ENCODE measurements around the gene ZFHX2. TPM values are rescaled to one million over a fixed set of nuclear protein-coding genes. Genes with fewer than 3 reads are reported as not detected.

ZFHX2 gene
- polyA plus RNA-seq, 1 of the 3 experiments (the other 2 are of a cell fraction) = 0.77 TPM

DNA sequence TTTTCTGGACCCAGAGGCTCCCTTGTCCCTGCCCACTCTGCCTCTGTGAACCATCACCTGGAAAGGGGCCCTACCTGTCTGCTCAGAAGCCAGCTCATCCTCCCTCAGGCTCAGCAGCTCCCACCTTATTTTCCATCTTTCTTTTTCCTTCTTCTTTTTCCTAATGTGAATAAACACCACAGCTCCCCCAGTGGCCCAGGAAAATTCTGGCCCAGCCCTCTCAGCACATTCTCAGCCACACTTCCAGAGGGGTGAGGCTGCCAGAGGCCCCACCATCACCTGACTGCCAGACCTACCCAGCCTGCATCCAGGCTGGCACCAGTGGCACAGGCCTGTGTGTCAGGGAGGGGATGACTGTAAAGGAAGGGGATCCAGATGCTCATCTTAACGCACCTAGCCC, 23.0 kb downstream of the ZFHX2 start:
- Histone ChIP-seq H3K4me1 (ENCODE audit: control insufficient read depth in 1 of 2, insufficient read depth in 2 of 2, low read depth in 1 of 2, low read length in 1 of 2) (peaks cover 0 to 4% of the 10 kb centered on the region in 2 experiments; a peak in 1 of 4 replicates), H3K9ac (no peak overlapping the region), H3K79me2 (ENCODE audit: insufficient read depth) (no peaks in the 10 kb centered on the region), H3K9me3 (no peaks in the 10 kb centered on the region), H3K27me3 (ENCODE audit: insufficient read depth) (no peaks in the 10 kb centered on the region), H3K27ac (ENCODE audit: low read depth in 2 of 2, low read length in 1 of 2) (no peak overlapping the region; a peak in 1 of 4 replicates), H3F3A (replicated peaks; ENCODE audit: insufficient read depth) (no peaks in the 10 kb centered on the region), H2AFZ (ENCODE audit: low read depth) (no peak overlapping the region), H3K9me2 (no peaks in the 10 kb centered on the region), H3K36me3 (replicated peaks in 1 of 2; ENCODE audit: control insufficient read depth in 1 of 2, insufficient read depth in 2 of 2, low read length in 1 of 2) (peaks cover 0 to 19% of the 10 kb centered on the region in 2 experiments), H3K4me3 (ENCODE audit: low read depth in 2 of 2, low read length in 1 of 2) (no peak overlapping the region), H4K20me1 (ENCODE audit: insufficient read depth) (no peaks in the 10 kb centered on the region), H3K4me2 (no peak overlapping the region)
- POLR2A ChIA-PET = interaction anchor here (1.8 kb wide), 1 partner anchor 10 kb away, joined by 5 read pairs; no protein-coding TSS in a partner anchor
- CTCF ChIA-PET = interaction anchor here (0.7 to 11.4 kb wide), 9 partner anchors 8 to 48 kb away, joined by 3 to 142 read pairs (median 7); partner anchors contain the start of gene ZFHX2
- 56% methylated on average over 1 of the region's 1 CpG for WGBS (ENCODE audit: low lambda C conversion rate)
- TF ChIP-seq CTCF (IDR thresholded peaks at IDR 0.05) = peak; percentile 33; the same call in 1 of the 2 replicates
- TF ChIP-seq, protein P1, sequence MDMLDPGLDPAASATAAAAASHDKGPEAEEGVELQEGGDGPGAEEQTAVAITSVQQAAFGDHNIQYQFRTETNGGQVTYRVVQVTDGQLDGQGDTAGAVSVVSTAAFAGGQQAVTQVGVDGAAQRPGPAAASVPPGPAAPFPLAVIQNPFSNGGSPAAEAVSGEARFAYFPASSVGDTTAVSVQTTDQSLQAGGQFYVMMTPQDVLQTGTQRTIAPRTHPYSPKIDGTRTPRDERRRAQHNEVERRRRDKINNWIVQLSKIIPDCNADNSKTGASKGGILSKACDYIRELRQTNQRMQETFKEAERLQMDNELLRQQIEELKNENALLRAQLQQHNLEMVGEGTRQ (IDR thresholded peaks at IDR 0.05; ENCODE audit: borderline replicate concordance, low read depth, low read length) = no peak
- DNase-seq = peak; percentile 59

DNA sequence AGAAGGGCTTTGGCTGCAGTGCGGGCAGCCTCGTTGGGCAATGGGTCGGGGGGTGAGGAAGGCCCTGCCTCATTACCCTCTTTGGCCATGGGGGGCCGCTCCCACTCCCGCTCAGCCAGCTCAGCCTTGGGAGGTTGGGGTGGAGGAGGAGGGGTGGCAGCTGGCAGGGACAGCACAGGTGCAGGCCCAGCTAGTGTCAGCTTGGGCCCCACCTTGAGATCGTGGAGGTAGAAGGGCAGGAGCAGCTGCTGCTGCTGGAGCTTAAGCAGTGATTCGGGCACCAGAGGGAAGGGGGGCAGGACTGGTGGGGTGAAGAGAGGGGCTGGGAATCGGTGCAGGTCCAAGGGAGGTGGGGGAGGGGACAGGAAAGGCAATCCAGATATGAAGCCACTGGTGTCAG, 26.0 kb downstream of the ZFHX2 start:
- no peak for TF ChIP-seq CHD2 (IDR thresholded peaks at IDR 0.05; ENCODE audit: low read length, partially characterized antibody)
- TF ChIP-seq FOSL2 (IDR thresholded peaks at IDR 0.05; ENCODE audit: borderline replicate concordance, low read depth) = no peak
- Histone ChIP-seq H3K4me2 (no peak overlapping the region), H3K4me3 (ENCODE audit: low read depth in 2 of 2, low read length in 1 of 2) (no peak overlapping the region), H3K9me3 (no peaks in the 10 kb centered on the region), H3K36me3 (replicated peaks in 1 of 2; ENCODE audit: control insufficient read depth in 1 of 2, insufficient read depth in 2 of 2, low read length in 1 of 2) (peaks cover 0 to 8% of the 10 kb centered on the region in 2 experiments), H4K20me1 (ENCODE audit: insufficient read depth) (no peaks in the 10 kb centered on the region), H3K9ac (no peak overlapping the region), H2AFZ (ENCODE audit: low read depth) (no peak overlapping the region), H3F3A (replicated peaks; ENCODE audit: insufficient read depth) (no peaks in the 10 kb centered on the region), H3K9me2 (no peaks in the 10 kb centered on the region), H3K27me3 (ENCODE audit: insufficient read depth) (no peaks in the 10 kb centered on the region), H3K4me1 (ENCODE audit: control insufficient read depth in 1 of 2, insufficient read depth in 2 of 2, low read depth in 1 of 2, low read length in 1 of 2) (peaks cover 0 to 4% of the 10 kb centered on the region in 2 experiments; a peak in 1 of 4 replicates), H3K27ac (ENCODE audit: low read depth in 2 of 2, low read length in 1 of 2) (no peak overlapping the region), H3K79me2 (ENCODE audit: insufficient read depth) (no peaks in the 10 kb centered on the region)
- CTCF ChIA-PET = interaction anchor here (0.8 to 11.4 kb wide), 5 partner anchors 12 to 47 kb away, joined by 3 to 74 read pairs (median 5); no protein-coding TSS in a partner anchor
- no peak for DNase-seq
- POLR2A ChIA-PET = no interaction called here
- 58% methylated on average over 3 of the region's 8 CpGs for WGBS (ENCODE audit: low lambda C conversion rate)

DNA sequence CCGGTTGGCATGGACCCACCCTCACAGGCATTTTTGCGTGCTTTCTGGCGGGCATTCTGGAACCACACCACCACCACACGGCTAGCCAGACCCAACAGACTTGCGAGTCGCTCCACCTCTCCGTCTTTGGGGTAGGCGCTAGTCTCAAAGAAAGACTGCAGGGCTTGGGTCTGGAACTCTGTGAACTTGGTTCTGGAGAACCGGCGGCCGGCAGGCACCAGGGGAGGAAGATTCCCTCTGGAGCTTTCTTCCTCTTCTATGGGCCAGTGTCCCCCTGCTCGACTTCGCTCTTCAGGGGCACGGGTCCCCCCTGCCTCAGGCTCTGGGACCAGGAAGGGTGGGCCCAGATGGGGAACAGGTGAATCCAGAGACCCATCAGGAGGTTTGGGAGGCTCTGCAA, 26.6 kb downstream of the ZFHX2 start:
- H4K20me1 ChIP-seq (ENCODE audit: insufficient read depth) = no peaks in the 10 kb centered on the region
- no peaks in the 10 kb centered on the region for H3K9me2 ChIP-seq
- H3K4me3 ChIP-seq (ENCODE audit: low read depth in 2 of 2, low read length in 1 of 2) = no peak overlapping the region
- peaks cover 0 to 8% of the 10 kb centered on the region in 2 experiments for H3K36me3 ChIP-seq (replicated peaks in 1 of 2; ENCODE audit: control insufficient read depth in 1 of 2, insufficient read depth in 2 of 2, low read length in 1 of 2)
- no peaks in the 10 kb centered on the region for H3F3A ChIP-seq (replicated peaks; ENCODE audit: insufficient read depth)
- no peaks in the 10 kb centered on the region for H3K79me2 ChIP-seq (ENCODE audit: insufficient read depth)
- WGBS (ENCODE audit: low lambda C conversion rate) = 93% methylated on average over 10 of the region's 14 CpGs
- H3K9me3 ChIP-seq = no peaks in the 10 kb centered on the region
- TF ChIP-seq PBX3 (IDR thresholded peaks at IDR 0.05) (no peak), EP300 (IDR thresholded peaks at IDR 0.05; ENCODE audit: borderline replicate concordance in 1 of 2, low read depth in 1 of 2, low read length in 1 of 2) (no peak)
- no peak overlapping the region for H3K9ac ChIP-seq
- peaks cover 0 to 4% of the 10 kb centered on the region in 2 experiments; a peak in 1 of 4 replicates for H3K4me1 ChIP-seq (ENCODE audit: control insufficient read depth in 1 of 2, insufficient read depth in 2 of 2, low read depth in 1 of 2, low read length in 1 of 2)
- ChIA-PET POLR2A (interaction anchor here (0.7 kb wide), 1 partner anchor 800 kb away, joined by 3 read pairs; no protein-coding TSS in a partner anchor), CTCF (interaction anchor here (0.8 to 11.4 kb wide), 5 partner anchors 12 to 46 kb away, joined by 3 to 74 read pairs (median 5); no protein-coding TSS in a partner anchor)
- no peaks in the 10 kb centered on the region for H3K27me3 ChIP-seq (ENCODE audit: insufficient read depth)
- no peak overlapping the region for H3K4me2 ChIP-seq
- no peak for DNase-seq
- no peak overlapping the region for H2AFZ ChIP-seq (ENCODE audit: low read depth)
- no peak overlapping the region for H3K27ac ChIP-seq (ENCODE audit: low read depth in 2 of 2, low read length in 1 of 2)

Data from SK-N-SH (cell line).